HG03135 (cell line): ENCODE measurements around the gene KRT24.

Experiments
- ATAC-seq: cut with Tn5 transposase; IDR thresholded peaks from one replicate; pipeline ENCODE4 v1.9.1; 2021; ENCODE audit warnings: mild to moderate bottlenecking, moderate library complexity; ENCODE audit not compliant: unreplicated experiment

Gene KRT24

DNA sequence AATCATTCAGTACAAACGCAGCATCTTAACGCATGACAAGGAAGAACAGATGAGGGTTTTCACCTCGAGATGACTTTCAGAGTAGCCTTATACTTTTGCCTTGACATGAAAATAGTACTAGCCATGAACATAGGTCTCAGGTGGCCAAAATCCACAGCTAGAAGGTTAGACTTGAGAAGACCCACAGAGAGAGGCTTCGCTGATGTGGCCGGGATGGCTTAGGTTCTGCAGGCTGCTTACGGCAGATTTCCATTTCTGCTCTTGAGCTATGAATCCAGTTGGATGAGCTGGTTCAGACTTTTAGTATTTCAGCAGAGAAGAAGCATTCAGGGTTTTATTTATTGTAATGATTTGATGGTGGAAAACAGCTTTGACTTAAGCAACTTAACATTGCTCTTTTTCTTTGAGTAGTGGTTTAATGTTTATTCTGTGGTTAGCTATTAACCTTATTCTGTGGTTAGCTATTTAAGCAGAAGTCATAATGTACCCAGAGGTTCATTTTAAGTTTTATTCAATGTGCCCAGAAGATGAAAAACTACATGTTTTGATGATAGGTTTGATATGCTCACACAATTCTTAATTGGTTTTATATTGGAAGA is 7.6 kb downstream of the KRT24 start:
- ATAC-seq, result no peak

DNA sequence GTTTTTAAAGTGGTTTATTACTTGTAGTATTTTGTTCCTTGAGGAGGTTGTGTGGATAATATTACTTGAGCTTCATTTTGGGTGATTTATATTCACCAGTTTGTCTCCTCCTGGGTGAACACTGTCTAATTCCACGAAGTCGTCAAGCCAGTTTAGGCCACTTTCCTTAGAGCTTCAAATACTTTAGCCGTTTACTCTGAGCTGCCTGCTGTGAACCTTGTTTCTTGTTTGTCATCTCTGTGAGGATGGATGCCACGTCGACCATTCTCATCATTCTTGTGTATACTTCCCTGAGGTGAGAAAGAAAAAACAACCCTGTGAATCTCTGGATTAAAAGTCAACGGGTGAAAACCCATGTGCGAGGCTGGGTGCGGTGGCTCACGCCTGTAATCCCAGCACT is 9.0 kb downstream of the KRT24 start:
- ATAC-seq, result no peak

DNA sequence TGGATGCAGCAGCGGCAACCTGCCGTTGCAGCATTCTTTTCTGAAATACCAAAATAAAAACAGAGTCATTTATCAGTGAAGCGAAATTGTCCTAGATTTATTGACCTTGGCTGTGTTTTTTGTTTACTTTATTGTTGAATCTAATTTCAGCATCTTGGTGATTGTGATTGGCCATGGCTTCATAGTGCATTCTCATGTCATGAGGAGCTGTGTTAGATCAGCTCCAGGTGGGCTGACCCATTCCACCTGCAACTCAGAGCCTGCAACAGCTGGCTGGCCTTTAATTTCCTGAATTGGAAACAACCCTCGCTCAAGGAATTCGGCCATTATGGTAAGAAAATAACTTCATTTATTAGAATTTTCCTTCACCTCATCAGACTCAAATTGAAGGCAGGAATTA is 16.4 kb downstream of the KRT24 start:
- no peak for ATAC-seq

DNA sequence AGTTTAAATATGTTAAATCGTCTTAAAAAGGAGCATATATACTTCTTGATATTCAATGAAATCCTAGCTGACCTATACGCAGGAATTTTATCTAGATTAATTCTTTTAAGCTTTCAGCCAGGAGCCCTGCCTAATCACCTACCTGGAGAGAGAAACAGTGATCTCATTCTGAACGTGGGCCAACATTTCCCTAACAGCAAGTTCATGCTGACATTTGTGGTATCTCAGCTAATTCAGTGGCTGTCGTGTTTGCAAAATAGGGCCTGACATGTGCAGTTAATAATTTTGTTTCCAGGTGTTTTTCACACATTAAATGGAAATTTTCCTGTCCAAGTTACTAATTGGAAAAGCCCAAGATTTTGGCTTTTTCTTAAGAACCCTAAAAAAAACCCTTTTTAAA is 17.4 kb downstream of the KRT24 start:
- no peak for ATAC-seq

DNA sequence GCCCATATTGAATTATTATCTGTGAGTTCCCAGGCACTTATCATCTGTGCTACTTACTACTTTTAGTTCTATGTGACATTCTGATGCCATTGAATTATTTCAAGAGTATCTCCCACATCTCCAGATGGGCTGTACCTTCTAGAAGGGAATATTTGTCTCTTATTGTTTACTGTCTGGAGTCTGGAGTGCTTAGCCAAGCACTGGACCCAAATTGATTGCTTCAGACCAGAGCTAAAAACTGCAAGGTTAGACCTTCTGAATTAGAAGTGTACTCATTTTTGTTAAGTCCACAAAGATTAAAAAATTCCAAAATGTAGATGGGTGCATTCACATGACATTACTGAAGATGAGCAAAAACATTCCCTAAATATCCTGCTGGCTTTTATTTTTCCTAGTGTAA is 22.6 kb downstream of the KRT24 start:
- ATAC-seq, result no peak

DNA sequence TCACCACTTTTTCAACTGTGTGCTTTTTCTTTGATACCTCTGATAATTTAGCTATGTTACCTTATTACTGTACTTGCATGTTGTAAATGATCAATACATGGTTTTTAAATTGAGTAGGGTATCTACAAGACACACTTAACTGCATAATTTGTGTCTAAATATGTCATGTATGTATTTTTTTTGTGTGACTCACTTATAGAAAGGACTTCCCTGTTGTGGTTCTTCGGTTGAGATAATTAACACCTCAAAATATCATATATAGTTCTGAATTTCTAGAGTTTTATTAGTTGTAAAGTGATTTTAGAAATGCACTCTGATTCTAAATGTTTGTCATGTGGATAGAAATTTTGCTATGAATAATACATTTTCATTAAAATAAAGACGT is 24.0 kb downstream of the KRT24 start:
- no peak for ATAC-seq

DNA sequence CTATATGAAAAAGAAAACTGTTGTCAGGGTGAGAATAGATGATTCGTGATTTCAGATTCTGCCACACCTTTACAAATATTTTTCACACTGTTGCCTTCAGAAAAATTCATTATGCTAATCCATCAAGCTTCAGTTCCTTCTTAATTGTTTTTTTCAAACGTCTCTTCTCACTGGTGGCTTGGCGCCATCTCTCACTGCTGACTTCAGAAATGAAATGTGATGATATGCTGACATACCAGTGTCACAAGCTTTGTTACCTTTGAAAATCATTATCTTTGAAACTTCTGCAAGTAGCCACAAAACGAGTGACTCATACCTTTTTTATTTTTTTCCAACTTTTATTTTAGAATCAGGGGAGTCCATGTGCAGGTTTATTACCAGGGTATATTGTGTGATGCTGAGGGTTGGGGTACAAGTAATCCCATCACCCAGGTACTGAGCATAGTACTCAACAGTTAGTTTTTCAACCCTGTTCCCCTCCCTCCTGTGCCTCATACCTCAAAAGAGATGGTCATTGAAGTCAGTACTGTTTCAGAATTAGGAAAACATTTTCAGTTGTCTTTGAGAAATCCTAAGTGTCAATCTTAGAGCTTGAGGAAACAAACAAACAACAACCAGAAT is 24.5 kb downstream of the KRT24 start:
- no peak for ATAC-seq

DNA sequence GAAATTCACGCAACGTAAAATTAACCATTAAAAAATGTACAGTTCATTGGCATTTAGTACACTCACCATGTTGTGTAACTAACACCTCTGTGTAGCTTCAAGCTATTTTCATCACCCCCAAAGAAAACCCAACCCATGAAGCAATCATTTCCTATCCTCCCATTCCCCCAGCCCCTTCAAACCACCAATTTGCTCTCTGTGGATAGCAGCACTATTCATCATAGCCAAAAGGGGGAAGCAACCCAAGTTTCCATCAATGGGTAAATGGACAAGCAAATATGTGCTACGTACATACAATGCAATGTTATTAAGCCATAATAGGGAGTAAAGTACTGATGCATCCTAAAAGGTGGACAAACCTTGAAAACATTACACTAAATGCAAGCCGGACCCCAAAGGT is 27.6 kb downstream of the KRT24 start:
- no peak for ATAC-seq

DNA sequence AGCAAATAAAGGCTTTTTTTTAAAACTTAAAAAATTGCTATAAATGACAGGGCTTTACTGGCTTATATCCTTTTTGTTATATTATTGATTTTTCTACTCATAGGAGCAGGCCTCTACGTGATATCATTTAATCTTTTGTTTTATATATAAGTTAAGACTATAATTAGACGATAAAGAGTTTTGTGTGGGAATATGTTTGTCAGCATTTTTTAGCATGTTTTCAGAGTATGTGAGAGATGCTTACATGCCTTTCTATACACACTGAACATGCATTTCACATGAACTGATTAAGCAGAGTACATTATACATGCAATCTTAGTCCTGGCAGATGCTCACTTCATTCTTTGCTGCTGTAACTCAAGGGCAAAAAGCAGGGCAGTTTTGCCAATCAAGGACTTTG is 30.9 kb downstream of the KRT24 start:
- no peak for ATAC-seq

DNA sequence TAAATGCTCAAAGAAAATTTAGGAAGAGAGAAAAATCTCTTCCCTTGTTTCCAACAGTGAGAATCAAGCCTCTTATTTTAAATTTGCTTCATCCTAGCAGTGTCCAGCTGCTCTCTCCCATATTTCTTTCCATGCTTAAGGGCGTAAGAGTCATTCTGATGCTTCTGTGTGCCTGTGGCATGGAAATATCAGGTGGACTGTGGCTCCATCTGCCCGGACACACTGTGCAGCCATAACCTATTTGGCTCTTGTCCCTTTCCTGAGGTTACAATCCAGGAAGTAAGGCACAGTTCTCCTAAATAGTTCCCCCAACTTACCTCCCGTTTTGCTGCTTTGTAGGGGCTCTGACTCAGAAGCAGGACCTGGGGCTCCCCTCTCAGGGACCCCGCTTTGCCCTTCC is 32.3 kb downstream of the KRT24 start:
- ATAC-seq, result no peak

DNA sequence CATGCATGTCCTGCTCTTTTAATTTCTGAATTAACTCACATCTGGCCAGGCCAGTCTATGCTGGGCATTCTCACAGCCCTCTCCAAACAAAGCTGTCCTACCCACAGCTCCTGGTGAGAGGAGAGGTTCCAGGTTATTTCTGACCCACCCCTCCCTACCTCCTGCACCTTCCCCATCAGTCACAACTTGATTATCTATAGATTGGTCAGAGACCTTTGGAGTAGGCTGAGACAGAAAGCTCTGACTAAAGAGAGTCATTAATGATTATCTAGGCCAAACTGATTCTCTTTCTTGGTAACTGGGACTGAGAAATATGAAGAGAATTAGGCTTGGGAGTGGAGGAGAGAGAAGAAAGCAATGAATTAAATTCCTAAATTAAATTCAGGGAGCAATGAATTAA is 37.2 kb downstream of the KRT24 start:
- ATAC-seq, result no peak

DNA sequence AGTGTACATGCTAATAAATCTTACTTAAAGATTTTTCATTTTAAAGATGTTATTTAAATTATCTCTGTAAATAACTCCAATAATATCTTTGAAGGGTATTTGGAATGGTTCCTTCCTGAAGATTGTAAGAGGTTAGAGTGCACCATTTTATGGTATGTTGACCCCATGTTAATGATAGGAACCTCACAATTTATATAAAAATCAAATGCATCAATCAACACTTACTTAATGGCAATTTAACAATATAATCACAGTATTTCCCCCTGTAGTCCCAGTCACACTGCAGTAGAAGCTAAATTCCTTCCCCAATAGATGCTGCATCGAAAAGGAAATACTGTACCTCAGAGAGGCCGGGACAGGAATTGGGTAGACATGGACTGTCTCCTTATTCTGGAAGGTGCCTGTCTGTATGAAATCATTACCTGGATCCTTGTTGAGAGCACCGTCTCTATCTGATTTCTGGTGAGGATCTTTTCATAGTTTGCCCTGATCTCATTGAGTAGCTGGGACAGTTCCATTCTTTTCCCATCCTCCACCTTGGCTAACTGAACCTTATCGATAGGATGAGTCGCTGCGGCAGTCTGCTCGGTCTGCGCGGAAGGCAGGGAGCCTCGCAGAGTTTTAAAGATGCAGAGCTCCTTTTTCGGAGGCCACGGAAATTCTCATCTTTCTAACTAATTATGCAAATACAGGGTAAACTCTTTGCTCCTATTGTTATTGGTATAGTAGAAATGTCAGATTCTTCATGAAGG is 38.8 kb downstream of the KRT24 start, which contains the start of gene KRT222:
Gene KRT222 (minus strand): TSS at position 596 of the 752 bp plus-strand sequence. CDS start 78 bp downstream, at position 518.
- no peak for ATAC-seq

DNA sequence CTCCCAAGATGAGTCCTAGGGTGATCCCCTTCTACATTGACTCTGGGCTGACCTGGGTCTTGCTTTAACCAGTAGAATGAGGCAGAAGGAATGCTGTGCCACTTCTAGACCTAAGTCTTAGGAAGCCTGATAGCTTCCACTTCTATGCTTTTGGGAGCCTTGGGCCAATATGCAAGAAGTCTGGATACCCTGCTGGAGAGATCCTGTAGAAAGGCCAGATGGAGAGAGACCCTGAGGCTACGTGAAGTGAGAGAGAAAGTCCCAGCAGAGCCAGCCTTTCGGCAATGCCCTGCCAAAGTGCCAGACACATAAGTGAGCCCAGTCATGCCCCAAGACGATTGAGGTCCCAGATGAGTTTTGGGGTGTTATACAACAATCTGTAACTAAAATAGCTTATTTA is 40.3 kb downstream of the KRT24 start:
- ATAC-seq, result no peak

DNA sequence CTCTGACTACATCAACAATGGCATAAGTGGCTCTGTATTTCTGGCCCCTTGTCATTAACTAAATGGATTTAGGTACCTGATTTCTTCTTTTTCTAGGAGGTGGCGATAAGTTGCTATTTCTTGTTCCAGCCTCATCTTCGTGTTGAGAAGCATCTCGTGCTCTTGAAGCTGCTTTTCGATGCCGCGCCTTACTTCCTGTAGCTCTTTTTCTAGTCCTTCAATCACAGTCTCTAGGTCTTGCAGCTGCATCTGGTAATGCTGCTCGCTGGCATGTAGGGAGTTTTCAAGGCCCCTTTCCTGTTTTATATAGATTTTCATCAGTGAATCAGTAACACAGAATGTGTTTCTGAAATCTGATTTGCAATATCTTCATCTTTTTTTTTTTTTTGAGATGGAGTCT is 43.6 kb downstream of the KRT24 start:
- no peak for ATAC-seq

DNA sequence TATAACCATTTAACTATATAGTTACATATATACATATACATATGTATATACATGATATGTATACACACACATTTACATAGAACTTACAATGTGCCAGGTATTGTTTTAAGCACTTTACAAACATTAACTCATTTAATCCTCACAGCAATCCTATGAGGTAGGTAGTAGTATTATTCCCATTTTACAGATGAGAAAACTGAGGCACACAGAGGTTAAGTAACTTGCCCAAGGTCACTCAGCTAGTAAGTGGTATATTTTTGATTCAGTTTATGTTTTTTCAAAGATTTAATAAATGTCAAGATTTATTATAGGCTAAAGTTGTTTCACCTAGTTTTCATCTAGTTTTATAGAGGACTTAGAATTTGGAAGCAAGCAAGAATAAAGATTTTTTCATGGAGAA is 45.2 kb downstream of the KRT24 start:
- ATAC-seq, result no peak

DNA sequence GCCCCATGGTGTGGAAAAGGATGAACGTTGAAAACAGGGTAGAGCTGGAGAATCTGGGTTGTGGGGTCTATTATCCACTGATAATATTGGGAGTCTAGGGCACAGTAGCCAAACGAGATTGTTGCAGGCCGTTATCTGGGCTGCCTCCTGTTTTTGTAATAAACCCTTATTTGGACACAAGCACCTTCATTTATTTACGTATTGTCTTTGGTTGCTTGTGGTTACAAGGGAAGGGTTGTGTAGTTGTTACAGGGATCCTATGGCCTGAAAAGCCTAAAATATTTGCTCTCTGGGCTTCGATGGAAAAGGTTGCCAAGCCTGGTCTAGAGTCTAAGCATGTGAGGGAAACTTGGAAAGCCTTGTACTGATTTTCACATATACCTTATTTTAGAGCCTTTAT is 51.6 kb downstream of the KRT24 start:
- ATAC-seq, result no peak

DNA sequence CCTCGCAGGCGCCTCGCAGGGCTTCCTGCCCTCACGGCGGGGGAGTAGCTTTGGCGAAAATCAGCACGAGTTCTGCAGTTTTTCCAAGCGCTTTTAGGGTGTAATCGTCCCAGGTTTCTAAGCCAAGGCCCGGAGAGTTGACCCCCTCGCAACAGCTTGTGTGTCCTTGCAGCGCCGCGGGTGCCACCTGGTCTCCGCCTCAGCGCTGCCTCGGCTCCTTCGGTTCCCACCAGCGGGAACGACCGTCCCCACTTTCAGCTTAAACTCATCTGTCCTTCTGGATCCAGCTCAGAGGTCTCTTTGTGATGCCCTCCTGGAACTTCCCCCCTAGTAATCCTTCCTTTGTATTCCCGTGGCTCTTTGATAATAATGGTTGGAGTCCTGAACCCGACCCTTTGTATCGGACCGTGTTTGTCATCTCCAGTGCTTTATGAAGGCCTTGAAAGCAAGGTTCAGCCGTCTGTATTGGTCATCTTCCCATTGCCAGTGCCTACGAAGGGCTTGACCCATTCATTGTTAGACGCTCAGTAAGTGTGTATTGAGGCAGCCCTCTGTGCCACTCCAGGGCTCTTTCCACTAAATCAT is 55.1 kb downstream of the KRT24 start:
- ATAC-seq, result peak; percentile 27
